Coronary artery (tissue), 2 donors: ENCODE measurements around the gene HERPUD2.
A peak's percentile ranks its signal among the peaks of the same experiment; 100 is the strongest.

ENCODE experiments used
- DNase-seq: peaks from one replicate; pipeline ENCODE4 v3.0.0-alpha.2; 2017; ENCODE audit warnings: low spot score
- H3K27ac ChIP-seq, 2 donors: fragments of 200-600 bp; sonication (generic); one replicate each; pipeline ENCODE4 v1.5.1; 2016 to 2019
- H3K4me3 ChIP-seq: fragments of 200-600 bp; sonication (generic); 2 replicates; pipeline ENCODE4 v1.5.1; 2016; ENCODE audit warnings: mild to moderate bottlenecking, moderate library complexity
- CTCF ChIP-seq: fragments of 200-600 bp; sonication (generic); IDR thresholded peaks from one replicate; pipeline ENCODE4 v1.5.1; 2019; ENCODE audit warnings: antibody characterized with exemption

Gene HERPUD2

GRCh38 chr7:35694784-35695472 is at the start of gene HERPUD2:
HERPUD2 (minus strand) TSS chr7:35695135; CDS start chr7:35694330, 805 bp downstream.
- H3K4me3 ChIP-seq, result peak within 1 kb of the TSS; percentile 95
- no peak for TF ChIP-seq CTCF
- DNase-seq, result peak; percentile 95

GRCh38 chr7:35738889-35739288 is 44.0 kb upstream of the HERPUD2 start:
- no peak for DNase-seq
- Histone ChIP-seq H3K27ac (no peak overlapping the region), H3K4me3 (no peak overlapping the region)
- no peak for TF ChIP-seq CTCF

More at GRCh38 chr7:35694784-35695472, at the start of gene HERPUD2:
- peak within 1 kb of the TSS; percentile 95 to 98 for H3K27ac ChIP-seq

GRCh38 chr7:35736725-35737124 is 41.8 kb upstream of the HERPUD2 start:
- H3K27ac ChIP-seq, result no peak overlapping the region
- TF ChIP-seq CTCF, result no peak
- H3K4me3 ChIP-seq, result no peak overlapping the region
- no peak for DNase-seq

GRCh38 chr7:35735396-35735795 is 40.5 kb upstream of the HERPUD2 start:
- no peak overlapping the region for H3K27ac ChIP-seq
- no peak overlapping the region for H3K4me3 ChIP-seq
- no peak for TF ChIP-seq CTCF
- DNase-seq, result no peak

- no peak for DNase-seq
- Histone ChIP-seq H3K4me3 (no peak overlapping the region), H3K27ac (no peak overlapping the region)
- TF ChIP-seq CTCF, result no peak
Measured at GRCh38 chr7:35734001-35734483, 39.1 kb upstream of the HERPUD2 start.

- H3K27ac ChIP-seq, result no peak overlapping the region
- no peak for TF ChIP-seq CTCF
Measured at GRCh38 chr7:35731349-35731748, 36.4 kb upstream of the HERPUD2 start.

More at GRCh38 chr7:35731349-35731748, 36.4 kb upstream of the HERPUD2 start:
- no peak for DNase-seq
- no peak overlapping the region for H3K4me3 ChIP-seq
